Stromal cell of bone marrow (primary cell): ENCODE measurements around the gene CACTIN.
"Not testable (repeated sequence)": the region's sequence is repeated elsewhere in the genome, so short reads cannot be mapped to it uniquely, and the experiment has no call there.

Source experiments
- DNase-seq: peaks from one replicate; pipeline ENCODE4 v3.0.0-alpha.2; 2012; ENCODE audit warnings: low read depth

CACTIN gene

GRCh38 chr19:3646336-3647092, 19.9 kb upstream of the CACTIN start:
- no peak for DNase-seq

DNA sequence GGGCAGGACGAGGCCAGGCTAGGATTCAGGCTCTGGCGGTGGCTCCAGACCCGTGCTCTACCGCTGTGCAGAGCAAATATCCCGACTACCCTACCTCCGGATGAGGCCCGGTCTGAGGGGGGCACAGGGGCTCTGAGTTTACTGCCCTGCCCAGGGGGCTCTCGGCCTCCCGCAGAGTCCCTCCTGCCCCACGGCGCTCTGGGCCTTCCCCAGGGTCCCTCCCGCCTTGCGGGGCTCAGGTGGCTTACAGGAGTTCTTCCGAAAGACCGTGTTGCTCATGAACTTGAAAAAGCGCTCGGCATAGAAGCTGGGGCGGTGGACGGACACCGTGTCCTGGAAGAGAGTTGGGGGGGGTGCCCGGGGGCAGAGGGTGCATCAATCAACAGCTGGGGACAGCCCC, 19.1 kb upstream of the CACTIN start:
- no peak for DNase-seq

DNA sequence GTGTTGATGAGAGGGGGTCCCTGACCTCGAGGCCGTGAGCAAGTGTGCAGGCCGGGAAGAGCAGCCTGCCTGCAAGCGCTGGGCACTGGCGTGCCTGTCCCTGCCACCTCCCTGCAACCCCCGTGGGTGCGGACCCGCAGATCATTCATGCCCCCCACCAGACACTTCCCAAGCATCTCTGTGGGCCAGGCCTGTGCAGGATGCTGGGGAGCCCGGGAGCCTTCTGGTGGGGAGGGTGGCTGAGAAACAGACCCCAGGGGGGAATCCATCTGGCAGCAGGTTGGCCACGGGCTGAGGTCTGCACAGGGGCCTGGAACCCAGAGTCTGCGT, 18.4 kb upstream of the CACTIN start:
- DNase-seq = no peak

DNA sequence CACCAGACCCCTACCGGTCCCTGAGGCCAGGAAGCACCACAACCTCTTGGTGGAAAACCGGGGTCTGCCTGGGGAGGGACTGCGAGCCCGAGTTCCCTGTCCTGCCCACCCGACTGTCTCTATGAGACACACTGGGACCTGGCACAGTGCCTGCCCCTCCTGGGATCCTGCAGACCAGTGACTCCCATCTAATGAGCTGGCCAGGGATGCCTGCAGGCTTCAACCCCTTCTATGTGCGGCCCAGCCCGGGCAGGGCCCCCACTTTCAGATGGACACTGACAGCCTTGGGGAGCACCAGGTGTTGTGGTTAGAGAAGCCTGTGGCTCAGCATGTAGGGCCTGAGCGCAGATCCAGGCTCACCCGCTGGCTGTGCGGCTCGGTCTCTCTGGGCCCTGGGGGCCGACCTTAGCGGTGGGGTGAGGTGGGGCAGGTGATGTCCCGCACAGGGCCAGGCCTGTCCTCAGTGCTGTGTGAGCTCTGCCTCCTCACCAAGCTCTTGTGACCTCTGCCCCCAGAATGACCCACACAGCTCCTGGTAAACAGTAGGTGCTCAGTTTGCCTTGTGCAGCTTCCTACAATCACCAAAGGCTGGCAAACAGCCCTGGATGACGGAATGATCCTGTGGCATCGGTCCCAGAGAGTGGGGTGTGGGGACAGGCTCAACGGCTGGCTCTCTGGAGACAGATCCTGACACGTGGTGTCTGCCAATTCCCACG, 17.9 kb upstream of the CACTIN start:
- no peak for DNase-seq

GRCh38 chr19:3643674-3644313, 17.2 kb upstream of the CACTIN start:
- DNase-seq = no peak

DNA sequence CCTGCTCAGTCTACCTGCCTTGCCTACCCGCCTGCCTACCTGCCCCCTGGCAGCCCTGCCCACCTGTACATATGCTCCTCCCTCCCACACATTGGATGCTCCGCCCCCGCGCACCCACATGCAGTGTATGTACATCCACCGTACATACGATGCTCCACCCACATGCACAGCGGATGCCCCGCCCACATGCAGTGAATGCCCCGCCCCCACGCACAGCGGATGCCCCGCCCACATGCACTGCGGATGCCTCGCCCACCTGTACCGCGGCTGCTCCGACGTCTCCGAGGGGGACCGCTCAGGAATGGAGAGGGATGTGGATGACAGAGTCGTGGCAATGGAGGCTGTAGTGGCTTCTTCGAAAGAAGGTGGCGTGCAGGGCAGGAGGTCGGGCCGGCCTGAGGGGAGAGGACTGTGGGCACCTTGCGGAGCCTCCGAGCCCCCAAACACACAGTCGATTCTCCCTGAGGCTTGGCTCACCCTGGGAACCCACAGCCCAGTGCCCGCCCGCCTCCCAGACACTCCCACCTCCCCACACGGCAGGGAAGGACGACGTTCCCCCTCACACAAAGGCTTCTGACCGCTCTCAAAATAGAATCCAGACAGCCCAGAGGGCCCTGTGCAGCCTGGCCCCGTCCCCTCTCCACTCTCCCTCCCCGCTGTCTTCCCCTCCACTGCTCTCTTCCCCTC, 16.5 kb upstream of the CACTIN start:
- no peak for DNase-seq

GRCh38 chr19:3642296-3642695, 15.7 kb upstream of the CACTIN start:
- no peak for DNase-seq

DNA sequence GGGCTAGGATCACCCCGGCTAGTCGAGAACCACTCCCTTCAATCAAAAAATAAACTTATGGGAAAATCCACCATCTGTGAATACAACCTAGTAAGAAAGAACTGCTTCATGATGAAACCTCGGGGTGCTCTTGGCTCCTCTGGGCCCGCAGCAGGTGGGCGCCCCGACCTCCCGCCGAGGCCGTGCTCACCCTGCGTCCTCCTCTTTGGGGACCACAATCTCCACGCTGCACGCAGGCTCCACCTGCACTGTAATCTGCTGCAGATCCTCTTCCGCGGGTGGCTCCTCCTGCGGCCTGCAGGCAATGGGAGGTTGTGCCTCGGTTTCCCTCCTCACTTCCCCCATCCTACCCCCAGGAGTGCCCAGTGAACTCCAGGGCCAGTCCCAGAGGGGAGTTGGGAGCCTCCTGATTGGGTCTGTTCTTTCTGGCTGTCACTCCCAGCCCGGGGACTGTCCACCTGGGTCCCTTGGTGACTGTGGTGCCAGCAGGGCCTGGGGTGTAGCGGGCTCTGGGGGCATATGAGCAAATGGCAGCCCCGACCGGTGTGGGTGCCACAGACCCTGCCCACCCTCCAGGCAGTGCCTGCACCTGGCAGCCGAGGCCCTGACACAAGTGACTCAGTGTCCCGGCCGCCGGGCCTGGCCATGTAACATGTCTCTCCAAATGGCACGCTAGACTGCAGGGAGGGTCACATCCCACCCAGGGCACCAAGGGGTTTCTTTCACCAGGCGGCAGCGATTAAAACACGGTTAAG, 15.1 kb upstream of the CACTIN start:
- DNase-seq = no peak

GRCh38 chr19:3639479-3639878, 12.9 kb upstream of the CACTIN start:
- DNase-seq = no peak

GRCh38 chr19:3638208-3639193, 11.9 kb upstream of the CACTIN start:
- DNase-seq = no peak

DNA sequence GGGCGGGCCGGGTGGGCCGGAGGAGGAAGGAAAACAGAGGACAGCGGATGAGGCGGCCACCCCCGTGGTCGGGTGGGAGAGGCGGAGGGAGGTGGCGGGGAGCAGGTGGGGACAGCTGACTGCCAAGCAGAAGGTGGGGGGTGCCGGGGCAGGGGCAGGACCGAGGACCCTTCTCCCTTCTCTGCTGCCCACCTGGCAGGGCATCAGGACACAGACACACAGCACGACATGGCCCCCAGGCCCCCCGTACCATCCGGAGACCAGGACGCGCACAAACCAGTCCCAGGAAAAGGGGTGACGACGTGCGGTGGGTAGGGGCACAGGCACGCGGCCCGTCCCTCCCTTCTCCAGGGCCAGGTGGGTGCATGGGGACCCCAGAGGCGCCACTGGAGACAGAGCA, 11.0 kb upstream of the CACTIN start:
- DNase-seq = no peak

DNA sequence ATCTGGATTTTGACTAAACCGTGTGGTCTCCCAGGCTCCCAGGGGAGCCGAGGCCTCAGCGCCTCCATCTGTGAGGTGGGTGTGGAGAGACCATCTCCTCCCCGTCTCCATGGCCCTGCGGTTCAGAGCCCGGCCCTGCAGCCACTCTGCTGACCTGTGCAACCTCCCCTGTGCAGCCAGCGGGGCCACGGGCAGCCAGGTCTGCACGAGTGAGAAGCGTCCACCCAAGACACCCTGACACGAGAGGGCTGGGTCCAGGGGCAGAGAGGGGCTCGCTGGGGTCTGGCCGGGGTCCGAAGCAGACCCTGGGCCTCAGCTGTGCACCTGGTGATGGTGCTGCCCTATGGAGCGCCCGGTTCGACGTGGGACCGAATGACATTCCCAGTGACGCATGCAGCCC, 10.4 kb upstream of the CACTIN start:
- no peak for DNase-seq

DNA sequence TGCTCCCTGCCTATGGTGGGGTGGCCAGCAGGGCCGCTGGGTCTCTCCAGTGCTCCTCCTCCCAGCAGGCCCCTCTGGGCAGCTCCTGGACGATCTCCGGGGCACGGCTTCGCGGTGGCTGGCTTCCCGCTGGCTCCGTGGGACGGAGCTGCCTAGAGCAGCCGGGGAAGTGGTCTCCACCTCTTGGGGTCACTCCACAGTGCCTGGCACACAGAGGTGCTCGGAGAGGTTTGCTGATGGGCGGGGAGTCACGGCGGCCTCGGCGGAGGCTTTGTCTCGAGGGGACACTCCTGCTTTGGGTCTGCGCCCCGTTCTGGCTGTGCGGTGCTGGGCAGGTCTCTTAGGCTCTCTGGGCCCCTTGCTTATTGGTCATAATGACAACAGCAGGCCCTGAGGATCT, 9.9 kb upstream of the CACTIN start:
- no peak for DNase-seq

GRCh38 chr19:3634496-3635045, 8.0 kb upstream of the CACTIN start:
- DNase-seq = no peak

- no peak for DNase-seq
Observed at GRCh38 chr19:3633559-3633988, 7.0 kb upstream of the CACTIN start.

GRCh38 chr19:3632739-3633558, 6.4 kb upstream of the CACTIN start:
- no peak for DNase-seq

GRCh38 chr19:3632098-3632497, 5.5 kb upstream of the CACTIN start:
- no peak for DNase-seq

DNA sequence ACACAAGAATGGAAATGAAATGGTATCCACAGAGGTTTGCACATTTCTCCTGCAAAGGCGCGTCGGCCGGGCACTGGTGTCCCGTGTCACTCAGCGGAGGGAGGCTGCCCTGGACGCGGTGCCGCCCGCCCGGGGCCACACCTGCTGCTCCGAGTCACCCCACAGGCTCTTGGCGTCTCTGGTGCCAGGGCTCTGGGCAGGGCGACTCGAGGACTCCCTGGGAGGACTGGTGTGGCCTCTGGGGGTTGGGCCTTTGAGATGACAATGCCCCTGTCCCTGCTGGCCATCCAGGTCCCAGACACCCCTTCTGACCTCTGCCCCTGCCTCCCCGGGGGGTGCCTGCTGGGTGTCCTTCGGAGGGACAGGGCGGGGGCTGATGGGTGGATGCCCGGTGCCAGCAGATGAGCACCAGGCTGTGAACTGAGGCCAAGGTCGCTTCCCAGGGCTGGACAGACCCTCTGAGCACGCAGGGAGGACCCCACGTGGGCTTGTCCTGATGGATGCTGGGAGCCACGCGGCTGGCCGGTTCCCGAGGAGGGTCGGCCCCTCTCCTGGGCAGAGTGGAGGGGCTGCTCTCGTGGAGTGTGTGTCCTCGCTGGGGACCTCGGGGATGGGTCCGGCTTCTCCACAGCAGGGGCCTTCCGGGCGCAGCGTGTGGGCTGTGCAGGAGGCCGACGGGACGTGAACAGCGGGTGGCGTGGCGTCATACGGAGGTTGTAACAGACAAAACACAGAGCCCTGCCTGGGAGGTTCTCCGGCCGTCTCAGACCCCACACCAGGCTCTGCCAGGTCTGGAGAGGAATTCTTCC, 4.7 kb upstream of the CACTIN start:
- DNase-seq = no peak

- DNase-seq = not testable (repeated sequence)
Observed at GRCh38 chr19:3628766-3629165, 2.2 kb upstream of the CACTIN start.
